Measurements from ENCODE around the gene MAP2K4. TPM values are rescaled to one million over a fixed set of nuclear protein-coding genes. Genes with fewer than 3 reads are reported as not detected.
A peak's percentile ranks its signal among the peaks of the same experiment; 100 is the strongest.

The MAP2K4 gene
- total RNA-seq, 1 experiment from 2014 or later: 46.1 TPM

GRCh38 chr17:11990363-11990983 lies 30.2 kb upstream of the MAP2K4 start:
- Mint-ChIP-seq H3K9me3 (no peaks in the 10 kb centered on the region), H3K4me1 (peaks cover 32 to 37% of the 10 kb centered on the region in 2 experiments), H3K36me3 (ENCODE audit: insufficient read depth in 1 of 3, low read depth in 3 of 3) (peaks cover 18 to 35% (median 32%) of the 10 kb centered on the region in 3 experiments; a peak in 6 of 7 replicates), H3K4me3 (peak overlapping the region in 1 of 2 experiments; percentile 36; a peak in 1 of 5 replicates), H3K27me3 (ENCODE audit: low read depth) (no peaks in the 10 kb centered on the region; the same call in 1 of the 2 replicates), H3K27ac (peak overlapping the region in 1 of 3 experiments; percentile 85; a peak in 4 of 7 replicates)
- no CpG with 5 or more reads among the region's 7 CpGs for WGBS (ENCODE audit: extremely low coverage, insufficient read length, low lambda C conversion rate)
- H4K20me1 ChIP-seq (ENCODE audit: control insufficient read depth, insufficient read depth, insufficient read length): no peaks in the 10 kb centered on the region
- peak overlapping the region; percentile 78 for H2BK20ac ChIP-seq (ENCODE audit: low read depth, low read length, poor library complexity, severe bottlenecking)
- H2AK5ac ChIP-seq (ENCODE audit: insufficient read length, low read length): no peak overlapping the region
- H3K9me3 ChIP-seq (ENCODE audit: control insufficient read depth, low read depth, low read length): no peaks in the 10 kb centered on the region
- H4K8ac ChIP-seq (replicated peaks; ENCODE audit: insufficient read length, low read depth, low read length): no peak overlapping the region
- no peak overlapping the region for H3K18ac ChIP-seq (ENCODE audit: insufficient read length, low read depth, low read length)
- H2BK120ac ChIP-seq (ENCODE audit: low read depth, low read length, poor library complexity, severe bottlenecking): no peak overlapping the region
- no peak overlapping the region for H3K23ac ChIP-seq (ENCODE audit: insufficient read length, low read depth, low read length)
- TF ChIP-seq CTCF (conservative IDR thresholded peaks at IDR 0.05): no peak
- no peak overlapping the region for H3K4me2 ChIP-seq (ENCODE audit: insufficient read depth, insufficient read length, low read length)
- DNase-seq: no peak
- no peak overlapping the region for H3K4ac ChIP-seq (ENCODE audit: low read depth, low read length)
- no peaks in the 10 kb centered on the region for H3K27me3 ChIP-seq (ENCODE audit: insufficient read depth, low read length)
- no peaks in the 10 kb centered on the region for H3K79me2 ChIP-seq (ENCODE audit: insufficient read depth, low read length)
- no peaks in the 10 kb centered on the region for H3K79me1 ChIP-seq (ENCODE audit: insufficient read depth, low read depth, low read length, poor library complexity, severe bottlenecking)
- H2BK5ac ChIP-seq (ENCODE audit: insufficient read length, low read length): no peak overlapping the region
- no peaks in the 10 kb centered on the region for H3K23me2 ChIP-seq (ENCODE audit: insufficient read length, low read depth, low read length, poor library complexity, severe bottlenecking)
- H2AFZ ChIP-seq (ENCODE audit: low read length): no peak overlapping the region
- H4K5ac ChIP-seq (ENCODE audit: insufficient read length, low read depth, low read length): no peak overlapping the region
- H3K56ac ChIP-seq (ENCODE audit: insufficient read length, low read depth, low read length): no peak overlapping the region
- H4K91ac ChIP-seq (ENCODE audit: insufficient read length, low read depth, low read length): no peak overlapping the region
- H3T11ph ChIP-seq (ENCODE audit: low read length): no peak overlapping the region
- no peak overlapping the region for H3K14ac ChIP-seq (ENCODE audit: insufficient read depth, low read length)
- no peak overlapping the region for H2BK15ac ChIP-seq (ENCODE audit: low read depth, low read length)
- no peak overlapping the region for H2BK12ac ChIP-seq (ENCODE audit: insufficient read length, low read depth, low read length)
- no peak overlapping the region for H3K9ac ChIP-seq (ENCODE audit: extremely low read depth, insufficient read length, low read length)
- peak overlapping the region; percentile 53 for H3K27ac ChIP-seq (ENCODE audit: insufficient read length, low read depth, low read length)
- H3K4me1 ChIP-seq (ENCODE audit: insufficient read depth, low read length): peaks cover 8% of the 10 kb centered on the region; the same call in 1 of the 2 replicates

Measured in H9 (cell line).